SIG-M5 treated with dmso at 0.1 percent for 504 hours (cell line): Measurements from ENCODE around the gene SLC22A7.

Experiments
- DNase-seq: peaks from one replicate; lab custom pipeline; 2025; ENCODE audit not compliant: unreplicated experiment; lab: John Stamatoyannopoulos, UW

The SLC22A7 gene

DNA sequence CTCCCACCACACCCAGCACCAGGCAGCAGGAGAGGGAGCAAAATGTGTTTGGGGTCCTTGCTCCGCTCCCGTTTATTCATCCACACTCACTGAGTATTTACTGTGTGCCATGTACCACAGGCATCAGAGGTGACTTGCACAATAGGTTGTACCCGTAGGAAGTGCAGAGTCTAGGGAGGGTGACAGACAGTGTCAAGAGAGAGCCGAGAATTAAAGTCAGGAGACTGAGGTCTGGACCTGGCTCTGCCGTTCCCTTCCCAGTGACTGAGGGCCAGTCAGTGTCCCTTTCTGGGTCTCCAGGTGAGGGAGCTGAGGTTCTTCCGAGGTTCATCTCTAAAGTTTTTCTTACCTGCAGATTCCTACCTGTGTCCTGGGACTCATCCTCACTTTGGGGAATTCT, 32.5 kb upstream of the SLC22A7 start:
- DNase-seq, result no peak

GRCh38 chr6:43267619-43268354, 30.3 kb upstream of the SLC22A7 start:
- no peak for DNase-seq

- DNase-seq, result no peak
Measured at GRCh38 chr6:43268355-43268700, 29.7 kb upstream of the SLC22A7 start.

DNA sequence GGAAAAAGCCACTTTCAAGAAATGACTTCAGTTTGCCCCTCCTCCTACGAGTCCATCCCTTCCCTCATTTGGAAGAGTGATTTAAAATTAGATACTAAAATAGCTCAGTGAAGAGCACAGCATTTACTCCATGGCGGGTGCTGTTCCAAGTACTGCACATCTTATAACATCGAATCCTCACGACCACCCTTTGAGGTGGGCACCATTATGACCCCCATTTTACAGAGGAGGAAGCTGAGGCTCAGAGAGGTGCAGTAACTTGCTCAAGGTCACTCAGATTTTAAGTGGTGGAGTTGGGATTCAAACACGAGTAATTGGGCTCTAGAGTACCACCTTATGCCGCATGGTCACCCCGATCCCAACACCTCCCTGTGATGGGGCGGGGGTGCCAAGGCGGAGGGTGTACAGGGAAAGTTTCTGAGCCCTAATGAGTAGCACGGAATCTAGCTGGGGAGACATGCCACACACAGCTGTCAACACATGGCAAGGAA, 29.2 kb upstream of the SLC22A7 start:
- DNase-seq, result no peak

- DNase-seq, result no peak
Measured at GRCh38 chr6:43269273-43270007, 28.6 kb upstream of the SLC22A7 start.

DNA sequence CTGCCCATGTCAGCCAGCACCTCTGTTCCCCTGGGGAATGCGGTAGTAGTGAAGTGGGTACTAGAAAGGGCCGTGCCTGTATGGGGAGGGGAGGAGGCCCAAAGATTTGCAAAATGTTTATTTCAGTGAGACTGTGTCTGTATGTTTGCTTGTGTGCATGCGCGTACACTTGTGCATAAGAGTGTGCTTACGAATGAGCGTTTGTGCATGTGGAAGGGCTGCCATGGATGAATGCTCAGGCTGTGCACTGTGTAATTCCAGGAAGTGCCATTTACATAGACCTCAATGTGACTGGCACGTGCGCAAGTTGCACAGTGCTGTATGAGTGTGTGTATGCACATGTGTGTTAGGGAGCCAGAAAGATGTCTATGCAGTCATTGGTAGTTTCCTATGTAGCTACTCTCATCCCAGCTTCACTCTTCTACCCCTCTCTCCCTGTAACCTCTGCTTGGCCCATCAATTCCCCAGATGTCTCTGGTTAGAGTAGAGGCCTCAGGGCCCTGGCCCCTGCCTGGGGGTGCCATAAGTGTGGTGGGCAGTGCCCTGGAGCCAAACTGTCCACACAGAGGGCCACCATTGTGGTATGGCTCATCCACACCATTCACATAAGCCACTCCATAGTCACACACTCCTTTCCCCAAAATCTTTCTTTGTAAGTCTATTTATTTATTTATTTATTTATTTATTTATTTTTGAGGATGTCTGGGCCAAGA, 26.8 kb upstream of the SLC22A7 start:
- no peak for DNase-seq

- no peak for DNase-seq
Measured at GRCh38 chr6:43271944-43272343, 26.1 kb upstream of the SLC22A7 start.

GRCh38 chr6:43273707-43274106, 24.4 kb upstream of the SLC22A7 start:
- no peak for DNase-seq

DNA sequence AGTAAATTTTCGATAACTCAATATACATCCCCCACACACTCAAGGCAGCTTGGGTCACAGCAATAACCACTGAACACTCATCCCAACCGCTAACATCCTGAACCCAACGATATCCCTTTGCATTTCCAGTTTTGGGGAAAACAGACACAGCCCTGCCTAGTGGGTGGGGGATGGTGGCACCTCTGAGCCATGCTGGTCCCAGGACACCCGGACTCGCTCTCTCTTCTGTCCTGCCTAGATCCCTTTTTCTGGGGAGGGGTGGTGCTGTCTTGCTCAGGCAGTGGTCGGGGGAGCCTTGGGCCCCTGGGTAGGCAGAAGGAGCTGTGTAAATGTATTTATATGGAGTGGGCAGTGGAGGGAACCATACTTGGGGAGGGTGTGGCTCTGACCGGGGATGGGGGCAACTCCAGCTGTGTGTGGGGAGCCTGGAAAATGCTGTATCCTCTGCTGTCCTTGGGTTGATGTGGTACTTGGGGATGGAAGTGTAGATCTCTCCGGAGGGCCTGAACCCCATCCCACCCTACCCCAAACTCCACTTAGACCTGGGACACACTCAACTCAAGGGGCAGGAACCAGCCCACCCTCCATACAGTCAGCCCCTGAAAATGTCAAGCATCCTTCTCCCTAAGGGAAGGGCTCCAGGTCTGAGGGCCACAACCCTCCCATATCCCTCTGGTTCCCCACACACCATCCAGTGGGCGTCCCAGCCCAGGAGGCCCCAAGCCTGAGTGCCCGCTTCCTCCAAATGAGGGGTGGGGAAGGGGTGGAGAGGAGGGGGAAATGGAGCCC, 23.7 kb upstream of the SLC22A7 start:
- DNase-seq, result no peak

GRCh38 chr6:43274916-43275597, 23.0 kb upstream of the SLC22A7 start:
- DNase-seq, result no peak

GRCh38 chr6:43275801-43276576, 22.1 kb upstream of the SLC22A7 start:
- DNase-seq, result no peak

GRCh38 chr6:43276577-43277305, 21.3 kb upstream of the SLC22A7 start:
- DNase-seq, result no peak

GRCh38 chr6:43277306-43277642, 20.8 kb upstream of the SLC22A7 start:
- DNase-seq, result no peak

- DNase-seq, result no peak
Measured at GRCh38 chr6:43277643-43278523, 20.2 kb upstream of the SLC22A7 start.

GRCh38 chr6:43278524-43279078, 19.5 kb upstream of the SLC22A7 start:
- DNase-seq, result no peak

DNA sequence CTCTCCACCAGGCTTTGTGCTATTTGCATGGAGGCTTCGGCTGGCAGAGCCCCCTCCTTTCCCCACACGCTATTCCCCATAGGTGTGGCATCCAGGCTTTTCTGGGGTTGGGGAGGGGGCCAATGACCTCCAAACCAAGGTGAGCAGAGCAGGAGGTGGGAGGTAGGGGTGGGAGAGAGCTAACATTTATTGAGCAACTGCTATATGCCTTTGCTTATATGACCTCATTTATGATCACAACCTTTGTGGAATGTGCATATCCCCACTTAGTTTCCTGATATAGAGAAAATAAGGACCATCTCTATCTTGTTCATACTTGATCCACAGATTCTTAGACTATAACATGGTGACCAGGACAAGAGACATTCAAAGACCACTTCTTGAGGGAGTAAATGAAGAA, 17.8 kb upstream of the SLC22A7 start:
- DNase-seq, result no peak

DNA sequence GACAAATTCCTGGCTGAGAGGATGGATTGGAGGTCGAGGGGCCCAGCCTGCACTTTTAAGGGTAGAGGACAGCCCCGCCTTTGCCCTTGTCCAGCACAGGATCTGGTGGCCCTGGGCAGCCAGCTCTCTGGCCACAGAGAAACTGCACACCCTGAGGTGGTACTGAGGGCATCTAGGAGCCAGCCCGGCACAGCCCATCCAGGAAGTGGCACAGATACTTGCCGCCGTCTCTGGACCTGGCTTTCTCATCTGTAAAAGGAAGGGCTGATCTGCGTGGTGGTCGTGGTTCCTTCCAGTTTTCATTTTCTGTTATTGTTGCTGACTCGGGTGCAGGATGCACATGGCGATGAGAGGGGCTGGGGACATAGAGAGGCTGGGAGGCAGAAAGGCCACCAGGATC, 16.0 kb upstream of the SLC22A7 start:
- no peak for DNase-seq
